ENCODE results near the gene MISP.

Gene MISP

GRCh38 chr19:771332-771785 is 20.4 kb downstream of the MISP start:
- TF ChIP-seq CTCF (conservative IDR thresholded peaks at IDR 0.05) (no peak), ZFX (IDR thresholded peaks at IDR 0.05) (no peak)
- H3K27ac ChIP-seq, result no peak overlapping the region

GRCh38 chr19:772063-772462 is 21.2 kb downstream of the MISP start:
- no peak overlapping the region for H3K27ac ChIP-seq
- TF ChIP-seq CTCF (conservative IDR thresholded peaks at IDR 0.05) (no peak), ZFX (IDR thresholded peaks at IDR 0.05) (no peak)

GRCh38 chr19:772730-773436 is 22.0 kb downstream of the MISP start:
- H3K27ac ChIP-seq, result no peak overlapping the region
- TF ChIP-seq ZFX (IDR thresholded peaks at IDR 0.05), result no peak
- TF ChIP-seq CTCF (conservative IDR thresholded peaks at IDR 0.05), result no peak

GRCh38 chr19:776549-776948 is 25.6 kb downstream of the MISP start:
- no peak overlapping the region for H3K27ac ChIP-seq
- TF ChIP-seq ZFX (IDR thresholded peaks at IDR 0.05) (no peak), CTCF (conservative IDR thresholded peaks at IDR 0.05) (no peak)

- TF ChIP-seq CTCF (conservative IDR thresholded peaks at IDR 0.05), result no peak
- TF ChIP-seq ZFX (IDR thresholded peaks at IDR 0.05), result no peak
- no peak overlapping the region for H3K27ac ChIP-seq
Measured at GRCh38 chr19:778910-779653, 28.2 kb downstream of the MISP start.

- H3K27ac ChIP-seq, result no peak overlapping the region
- no peak for TF ChIP-seq ZFX (IDR thresholded peaks at IDR 0.05)
- TF ChIP-seq CTCF (conservative IDR thresholded peaks at IDR 0.05), result no peak
Measured at GRCh38 chr19:780935-781334, 30.0 kb downstream of the MISP start.

- TF ChIP-seq CTCF (conservative IDR thresholded peaks at IDR 0.05) (no peak), ZFX (IDR thresholded peaks at IDR 0.05) (no peak)
Measured at GRCh38 chr19:781800-782184, 30.9 kb downstream of the MISP start.

More at GRCh38 chr19:781800-782184, 30.9 kb downstream of the MISP start:
- H3K27ac ChIP-seq, result no peak overlapping the region

Measured in C4-2B (cell line).